Measurements from ENCODE around the gene SECTM1.

DNA sequence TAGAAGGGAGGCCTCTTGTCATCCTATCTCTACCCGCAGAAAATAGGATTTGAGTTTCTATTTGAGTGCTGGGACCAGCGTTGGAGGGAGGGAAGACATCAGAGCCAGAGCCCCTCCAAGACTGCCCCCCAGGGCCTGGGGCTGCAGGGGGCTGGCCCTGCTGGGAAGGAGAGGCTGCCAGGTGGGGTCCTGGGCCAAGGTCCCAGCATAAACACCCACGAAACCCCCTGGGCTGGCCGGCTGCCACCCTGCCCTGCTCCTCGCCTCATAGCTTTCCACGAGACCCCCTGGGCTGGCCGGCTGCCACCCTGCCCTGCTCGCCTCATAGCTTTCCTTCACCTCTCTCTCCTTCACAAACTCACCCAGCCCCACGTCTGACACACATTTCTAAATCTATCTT lies 14.9 kb upstream of the SECTM1 start:
- TF ChIP-seq, protein P1, sequence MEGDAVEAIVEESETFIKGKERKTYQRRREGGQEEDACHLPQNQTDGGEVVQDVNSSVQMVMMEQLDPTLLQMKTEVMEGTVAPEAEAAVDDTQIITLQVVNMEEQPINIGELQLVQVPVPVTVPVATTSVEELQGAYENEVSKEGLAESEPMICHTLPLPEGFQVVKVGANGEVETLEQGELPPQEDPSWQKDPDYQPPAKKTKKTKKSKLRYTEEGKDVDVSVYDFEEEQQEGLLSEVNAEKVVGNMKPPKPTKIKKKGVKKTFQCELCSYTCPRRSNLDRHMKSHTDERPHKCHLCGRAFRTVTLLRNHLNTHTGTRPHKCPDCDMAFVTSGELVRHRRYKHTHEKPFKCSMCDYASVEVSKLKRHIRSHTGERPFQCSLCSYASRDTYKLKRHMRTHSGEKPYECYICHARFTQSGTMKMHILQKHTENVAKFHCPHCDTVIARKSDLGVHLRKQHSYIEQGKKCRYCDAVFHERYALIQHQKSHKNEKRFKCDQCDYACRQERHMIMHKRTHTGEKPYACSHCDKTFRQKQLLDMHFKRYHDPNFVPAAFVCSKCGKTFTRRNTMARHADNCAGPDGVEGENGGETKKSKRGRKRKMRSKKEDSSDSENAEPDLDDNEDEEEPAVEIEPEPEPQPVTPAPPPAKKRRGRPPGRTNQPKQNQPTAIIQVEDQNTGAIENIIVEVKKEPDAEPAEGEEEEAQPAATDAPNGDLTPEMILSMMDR (IDR thresholded peaks at IDR 0.05; ENCODE audit: low read depth, low read length, poor library complexity, severe bottlenecking), result no peak
- no peak for TF ChIP-seq EZH2phosphoT487 (IDR thresholded peaks at IDR 0.05; ENCODE audit: borderline replicate concordance, low read length)

Data from DOHH2 (cell line).